Gastrocnemius medialis (tissue), 4 donors: ENCODE measurements around the gene SLC22A17. TPM values are rescaled to one million over a fixed set of nuclear protein-coding genes. Genes with fewer than 3 reads are reported as not detected.

ENCODE experiments used
- ATAC-seq, 2 donors: fragments of 150-250 bp; one replicate each; pipeline ENCODE4 v1.9.1; 2016
- DNase-seq, 2 donors: peaks; one replicate each; pipeline ENCODE4 v3.0.0-alpha.2; 2019
- H3K27ac ChIP-seq, 4 donors: fragments of 200-600 bp; sonication (generic); 1 replicate in 1 of 4; 2 replicates in 3 of 4; pipeline ENCODE4 v1.5.1; 2016 to 2018; ENCODE audit warnings: mild to moderate bottlenecking in 2 of 4, moderate library complexity in 1 of 4
- H3K27me3 ChIP-seq, 3 donors: fragments of 200-600 bp; sonication (generic) in 2 of 3; 1 replicate in 1 of 3; 2 replicates in 2 of 3; pipeline versions ENCODE4 v1.5.1 to v1.6.0; 2016 to 2019; ENCODE audit warnings: mild to moderate bottlenecking in 1 of 3, moderate library complexity in 1 of 3
- H3K36me3 ChIP-seq, 2 donors: fragments of 200-600 bp; sonication (generic) in 1 of 2; one replicate each; pipeline ENCODE4 v1.5.1; 2017 to 2018
- H3K4me1 ChIP-seq, 2 donors: fragments of 200-600 bp; sonication (generic) in 1 of 2; one replicate each; pipeline ENCODE4 v1.5.1; 2016 to 2017; ENCODE audit warnings: mild to moderate bottlenecking in 2 of 2
- H3K4me3 ChIP-seq, 4 donors: fragments of 200-600 bp; sonication (generic) in 3 of 4; 1 replicate in 1 of 4; 2 replicates in 3 of 4; pipeline ENCODE4 v1.5.1; 2016 to 2019; ENCODE audit warnings: mild to moderate bottlenecking in 2 of 4
- H3K9me3 ChIP-seq, 3 donors: fragments of 200-600 bp; sonication (generic) in 2 of 3; 1 replicate in 1 of 3; 2 replicates in 2 of 3; pipeline ENCODE4 v1.5.1; 2016 to 2019
- POLR2A ChIP-seq, 2 donors: fragments of 450-650 bp; IDR thresholded peaks; one replicate each; pipeline ENCODE4 v1.6.1; 2017; ENCODE audit warnings: antibody characterized with exemption in 2 of 2, mild to moderate bottlenecking in 2 of 2, moderate library complexity in 2 of 2
- in situ Hi-C, 4 donors: fragments of 200-750 bp; cut with MboI; loops; one replicate each; pipeline versions ENCODE4 v1.15.0 to v1.8.0; 2017; ENCODE audit warnings: low sequenced_read_pairs in 4 of 4
- intact Hi-C: fragments of 100-400 bp; cut with DNase I; formaldehyde crosslinking; loops from one replicate; pipeline ENCODE4 v1.15.1; 2023; ENCODE audit warnings: low total_unique reads
- total RNA-seq, 4 donors: library from RNA; depleted of rRNA; stranded (reverse); fragments of >200 nt; gene quantifications; one replicate each; pipeline versions ENCODE4 v1.1.0 to v1.2.3, GENCODE V29; 2016
- TF ChIP-seq, protein P1 (sequence below), 5 experiments: fragments of 450-650 bp in 3 of 5; fragments of 200-600 bp in 2 of 5; sonication (generic) in 2 of 5; IDR thresholded peaks in 4 of 5; conservative IDR thresholded peaks in 1 of 5; 1 replicate in 4 of 5; 2 replicates in 1 of 5; pipeline ENCODE4 v1.5.1; 2016 to 2019; ENCODE audit warnings: antibody characterized with exemption in 5 of 5, mild to moderate bottlenecking in 3 of 5, moderate library complexity in 3 of 5

The SLC22A17 gene
- total RNA-seq, 4 donors from 2014 or later, result 0.68 to 2.7 (median 1.4) TPM

DNA sequence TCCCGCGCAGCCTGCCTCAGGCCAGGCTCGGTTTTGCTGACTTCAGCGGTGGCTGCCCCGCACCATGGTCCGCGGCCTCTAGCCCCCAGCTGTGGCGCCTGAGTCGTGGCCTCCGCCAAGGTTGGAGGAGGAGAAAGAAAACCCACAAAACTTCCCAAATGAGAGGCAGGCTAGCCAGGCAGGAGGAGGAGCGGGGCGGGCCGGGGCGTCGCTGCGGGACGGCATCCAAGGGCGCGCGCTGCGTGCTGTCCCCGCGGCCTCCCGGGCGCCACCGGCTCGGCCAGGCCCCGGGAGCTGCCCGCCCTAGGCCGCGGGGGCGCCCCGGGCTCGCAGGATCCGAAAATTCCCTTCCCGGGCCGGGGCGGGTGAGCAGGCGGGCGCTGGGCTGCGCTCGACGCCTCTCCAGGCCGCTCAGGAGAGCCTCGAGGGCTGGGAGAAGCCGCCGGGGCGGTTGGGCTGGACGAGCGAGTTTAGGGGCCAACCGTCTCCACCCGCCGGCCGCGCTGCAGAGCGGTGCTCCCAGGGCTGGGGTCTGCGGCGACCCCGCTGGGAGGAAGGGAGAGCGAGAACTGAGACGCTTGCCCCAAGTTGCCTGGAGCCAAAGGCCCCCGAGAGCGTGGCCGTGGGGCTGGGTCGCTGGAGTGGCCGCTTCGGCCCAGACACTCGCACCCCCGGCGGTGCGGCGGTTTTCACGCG is 12.5 kb upstream of the SLC22A17 start, which contains the start of gene EFS:
Gene EFS, minus strand, starts transcription at position 137 of the 696 bp plus-strand sequence. CDS start 147 bp downstream, outside the sequence.
- peak; percentile 16 to 36 for ATAC-seq
- intact Hi-C loops, result no loop called here
- in situ Hi-C loops, result no loop called here

DNA sequence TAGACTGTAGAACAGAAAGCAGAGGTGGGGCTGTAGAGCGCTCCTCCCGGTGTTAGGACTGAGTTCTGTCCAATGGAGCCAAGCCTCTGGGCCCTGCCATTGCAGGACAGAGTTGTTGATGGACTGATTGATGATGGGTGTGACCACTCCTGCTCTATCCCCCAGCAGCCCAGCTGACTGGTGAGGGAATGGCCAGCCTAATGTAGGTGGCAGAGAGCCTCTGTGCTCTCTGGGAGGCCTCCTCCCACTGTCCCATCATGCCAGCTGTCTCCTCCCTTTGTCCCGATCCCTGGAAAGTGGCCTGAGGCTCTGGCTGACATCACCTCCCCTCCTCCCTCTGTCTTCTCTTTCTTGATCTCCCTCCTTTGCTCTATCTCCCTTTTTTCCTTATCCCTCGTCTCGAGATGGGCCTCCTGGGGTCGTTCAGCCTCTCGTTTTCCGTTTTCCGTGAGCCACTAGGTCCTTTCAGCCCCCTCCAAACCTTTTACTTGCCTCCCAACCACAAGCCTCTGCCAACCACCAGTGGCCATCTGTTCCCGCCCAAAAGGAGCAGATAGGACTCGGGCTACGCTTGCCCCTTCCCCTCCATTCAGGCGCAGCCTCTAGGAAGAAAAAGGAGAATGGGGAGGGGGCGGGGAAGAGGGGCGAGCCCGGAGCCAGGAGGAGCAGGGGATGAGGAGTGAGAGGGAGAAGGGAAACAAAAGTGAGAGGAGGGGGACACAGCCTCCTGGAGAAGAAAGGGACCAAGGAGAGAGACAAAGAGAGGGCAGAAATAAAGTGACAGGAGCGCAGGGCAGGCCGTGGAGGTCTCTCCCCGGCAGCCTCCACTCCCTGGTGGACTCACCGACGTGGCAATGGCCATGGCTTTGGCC is 11.7 kb upstream of the SLC22A17 start:
- intact Hi-C loops, result no loop called here
- H3K4me1 ChIP-seq, result peaks cover 0 to 4% of the 10 kb centered on the region in 2 donors
- TF ChIP-seq, protein P1, sequence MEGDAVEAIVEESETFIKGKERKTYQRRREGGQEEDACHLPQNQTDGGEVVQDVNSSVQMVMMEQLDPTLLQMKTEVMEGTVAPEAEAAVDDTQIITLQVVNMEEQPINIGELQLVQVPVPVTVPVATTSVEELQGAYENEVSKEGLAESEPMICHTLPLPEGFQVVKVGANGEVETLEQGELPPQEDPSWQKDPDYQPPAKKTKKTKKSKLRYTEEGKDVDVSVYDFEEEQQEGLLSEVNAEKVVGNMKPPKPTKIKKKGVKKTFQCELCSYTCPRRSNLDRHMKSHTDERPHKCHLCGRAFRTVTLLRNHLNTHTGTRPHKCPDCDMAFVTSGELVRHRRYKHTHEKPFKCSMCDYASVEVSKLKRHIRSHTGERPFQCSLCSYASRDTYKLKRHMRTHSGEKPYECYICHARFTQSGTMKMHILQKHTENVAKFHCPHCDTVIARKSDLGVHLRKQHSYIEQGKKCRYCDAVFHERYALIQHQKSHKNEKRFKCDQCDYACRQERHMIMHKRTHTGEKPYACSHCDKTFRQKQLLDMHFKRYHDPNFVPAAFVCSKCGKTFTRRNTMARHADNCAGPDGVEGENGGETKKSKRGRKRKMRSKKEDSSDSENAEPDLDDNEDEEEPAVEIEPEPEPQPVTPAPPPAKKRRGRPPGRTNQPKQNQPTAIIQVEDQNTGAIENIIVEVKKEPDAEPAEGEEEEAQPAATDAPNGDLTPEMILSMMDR (IDR thresholded peaks at IDR 0.05 in 4 of 5, conservative IDR thresholded peaks at IDR 0.05 in 1 of 5), result no peak
- no peak for TF ChIP-seq POLR2A (IDR thresholded peaks at IDR 0.05)
- peaks cover 13 to 23% (median 17%) of the 10 kb centered on the region in 3 donors for H3K27me3 ChIP-seq
- H3K27ac ChIP-seq, result peak overlapping the region; percentile 68 to 81 (median 74)
- peak in 1 of 2 donors; percentile 58 for DNase-seq
- in situ Hi-C loops, result no loop called here
- H3K9me3 ChIP-seq, result no peaks in the 10 kb centered on the region
- peak; percentile 17 to 32 for ATAC-seq
- H3K4me3 ChIP-seq, result peak overlapping the region; percentile 46 to 55 (median 53)
- H3K36me3 ChIP-seq, result no peaks in the 10 kb centered on the region

More for the DNA sequence above, 12.5 kb upstream of the SLC22A17 start, which contains the start of gene EFS:
- DNase-seq, result no peak
- peak within 1 kb of the TSS; percentile 68 to 81 (median 74) for H3K27ac ChIP-seq
- peaks cover 0 to 4% of the 10 kb centered on the region in 2 donors for H3K4me1 ChIP-seq
- TF ChIP-seq, protein P1 (IDR thresholded peaks at IDR 0.05 in 4 of 5, conservative IDR thresholded peaks at IDR 0.05 in 1 of 5), result no peak
- TF ChIP-seq POLR2A (IDR thresholded peaks at IDR 0.05), result no peak
- peak within 1 kb of the TSS; percentile 46 to 55 (median 53) for H3K4me3 ChIP-seq
- H3K36me3 ChIP-seq, result no peaks in the 10 kb centered on the region
- H3K9me3 ChIP-seq, result no peaks in the 10 kb centered on the region
- H3K27me3 ChIP-seq, result peaks cover 13 to 23% (median 17%) of the 10 kb centered on the region in 3 donors

DNA sequence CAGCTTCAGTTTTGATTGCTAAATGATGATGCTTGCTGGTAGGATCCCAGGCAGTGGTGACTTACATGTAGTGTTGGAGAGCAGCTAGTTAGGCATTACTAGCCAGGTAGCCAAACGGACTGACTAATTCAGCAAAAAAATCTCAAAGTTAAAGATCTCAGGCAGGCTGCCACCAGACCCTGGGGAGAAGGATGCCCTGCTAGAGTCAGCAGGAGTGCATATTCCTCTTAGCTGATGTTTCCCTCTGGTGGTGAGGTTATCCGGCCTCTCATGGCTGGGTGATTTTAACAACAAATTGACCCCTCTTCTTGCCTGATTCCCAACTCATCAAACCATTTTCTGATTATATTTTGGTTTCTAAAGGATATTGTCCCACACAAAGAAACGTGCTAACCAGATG is 9.5 kb upstream of the SLC22A17 start:
- Histone ChIP-seq H3K4me3 (no peak overlapping the region), H3K27ac (no peak overlapping the region), H3K36me3 (no peaks in the 10 kb centered on the region), H3K9me3 (no peaks in the 10 kb centered on the region), H3K4me1 (peaks cover 0 to 4% of the 10 kb centered on the region in 2 donors), H3K27me3 (peaks cover 13 to 20% (median 17%) of the 10 kb centered on the region in 3 donors)
- in situ Hi-C loops (no loop called here), intact Hi-C loops (no loop called here)
- no peak for DNase-seq
- TF ChIP-seq, protein P1 (IDR thresholded peaks at IDR 0.05 in 4 of 5, conservative IDR thresholded peaks at IDR 0.05 in 1 of 5), result no peak
- TF ChIP-seq POLR2A (IDR thresholded peaks at IDR 0.05), result no peak
- no peak for ATAC-seq

DNA sequence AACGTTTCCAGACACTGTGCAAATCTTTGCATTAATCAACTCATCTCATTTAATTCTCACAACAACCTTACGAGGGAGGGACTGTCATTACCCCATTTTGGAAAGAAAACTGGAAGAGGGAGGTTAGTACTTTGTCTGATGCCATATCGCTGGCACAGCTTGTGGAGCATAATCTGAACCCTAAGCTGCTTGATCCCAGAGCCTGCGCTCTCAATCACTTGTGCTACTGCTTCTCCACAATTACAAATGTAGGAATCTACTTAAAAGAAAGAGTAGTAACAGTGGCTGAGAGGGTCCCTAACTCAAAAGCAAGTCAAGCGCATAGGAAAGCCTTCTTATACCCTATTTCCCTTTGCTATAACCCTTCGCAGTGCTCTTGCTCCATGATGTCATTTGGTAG is 9.1 kb upstream of the SLC22A17 start:
- DNase-seq (no peak), ATAC-seq (no peak)
- intact Hi-C loops (no loop called here), in situ Hi-C loops (no loop called here)
- Histone ChIP-seq H3K4me3 (no peak overlapping the region), H3K4me1 (peaks cover 0 to 4% of the 10 kb centered on the region in 2 donors), H3K36me3 (no peaks in the 10 kb centered on the region), H3K9me3 (no peaks in the 10 kb centered on the region), H3K27me3 (peaks cover 13 to 20% (median 17%) of the 10 kb centered on the region in 3 donors), H3K27ac (no peak overlapping the region)
- TF ChIP-seq, protein P1 (IDR thresholded peaks at IDR 0.05 in 4 of 5, conservative IDR thresholded peaks at IDR 0.05 in 1 of 5), result no peak
- TF ChIP-seq POLR2A (IDR thresholded peaks at IDR 0.05), result no peak
